Thyroid gland (tissue), 4 donors: ENCODE data around the gene FIBCD1.

Experiments
- CTCF ChIP-seq, 6 experiments: fragments of 200-600 bp in 3 of 6; fragments of 450-650 bp in 3 of 6; sonication (generic) in 3 of 6; IDR thresholded peaks; one replicate each; pipeline ENCODE4 v1.5.1; 2016 to 2019; ENCODE audit warnings: antibody characterized with exemption in 6 of 6, mild to moderate bottlenecking in 2 of 6, inconsistent platforms in 1 of 6, moderate library complexity in 1 of 6
- POLR2A ChIP-seq, 2 donors: fragments of 450-650 bp; IDR thresholded peaks; one replicate each; pipeline ENCODE4 v1.6.1; 2017; ENCODE audit warnings: antibody characterized with exemption in 2 of 2, mild to moderate bottlenecking in 2 of 2, moderate library complexity in 1 of 2

- no peak for TF ChIP-seq POLR2A (IDR thresholded peaks at IDR 0.05)
- no peak for TF ChIP-seq CTCF (IDR thresholded peaks at IDR 0.05)
These were observed 46.4 kb downstream of the FIBCD1 start for GRCh38 chr9:130892477-130893304.
